Stimulated activated CD4-positive, alpha-beta T cell treated with anti-CD3 and anti-CD28 coated beads, TNF-alpha, amount 100 ng/mL, for 48 hours (primary cell): ENCODE data around the gene FLVCR1.

Experiments
- DNase-seq, 3 donors: peaks; one replicate each; pipeline ENCODE4 v3.0.0-alpha.2; 2020; ENCODE audit warnings: low read depth in 3 of 3

The FLVCR1 gene

DNA sequence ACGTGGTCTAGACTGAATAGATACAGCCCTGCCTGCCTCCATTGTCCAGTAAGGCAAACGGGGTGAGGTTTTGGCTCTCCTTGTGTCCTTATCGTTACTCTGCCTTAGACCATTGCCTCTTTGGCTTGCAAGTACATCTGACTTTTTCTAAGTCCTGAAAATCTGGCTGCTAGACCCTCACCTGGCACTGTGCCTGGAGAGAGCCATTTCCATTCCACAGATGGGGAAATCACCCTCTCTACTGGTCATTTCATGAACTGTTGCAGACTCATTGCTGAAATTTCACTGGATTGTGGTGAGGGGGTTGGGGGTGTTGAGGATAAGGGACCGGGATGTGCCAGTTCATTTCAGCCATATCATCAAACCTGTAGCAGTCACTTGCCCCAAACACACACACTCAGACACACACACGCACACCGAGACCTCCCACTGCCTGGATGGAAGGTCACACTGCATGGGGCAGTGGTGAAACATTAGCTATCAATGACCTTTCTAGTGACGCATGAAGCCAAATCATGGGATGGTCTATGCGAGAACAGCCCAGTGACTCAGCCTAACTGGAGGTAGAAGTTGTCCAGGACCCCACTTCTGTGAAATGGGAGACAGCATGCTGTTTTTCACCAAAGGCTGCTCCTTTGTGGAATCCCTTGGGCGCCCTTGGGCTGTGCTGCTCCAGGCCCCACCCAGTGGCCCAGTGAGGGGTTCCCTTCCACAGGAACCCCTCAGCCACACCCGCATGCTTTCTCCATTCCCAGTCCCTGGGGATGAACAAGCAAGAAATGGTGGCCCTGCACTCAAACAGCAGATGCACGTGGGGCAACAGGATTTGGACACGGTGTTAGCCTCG is 57.4 kb downstream of the FLVCR1 start:
- DNase-seq = no peak

DNA sequence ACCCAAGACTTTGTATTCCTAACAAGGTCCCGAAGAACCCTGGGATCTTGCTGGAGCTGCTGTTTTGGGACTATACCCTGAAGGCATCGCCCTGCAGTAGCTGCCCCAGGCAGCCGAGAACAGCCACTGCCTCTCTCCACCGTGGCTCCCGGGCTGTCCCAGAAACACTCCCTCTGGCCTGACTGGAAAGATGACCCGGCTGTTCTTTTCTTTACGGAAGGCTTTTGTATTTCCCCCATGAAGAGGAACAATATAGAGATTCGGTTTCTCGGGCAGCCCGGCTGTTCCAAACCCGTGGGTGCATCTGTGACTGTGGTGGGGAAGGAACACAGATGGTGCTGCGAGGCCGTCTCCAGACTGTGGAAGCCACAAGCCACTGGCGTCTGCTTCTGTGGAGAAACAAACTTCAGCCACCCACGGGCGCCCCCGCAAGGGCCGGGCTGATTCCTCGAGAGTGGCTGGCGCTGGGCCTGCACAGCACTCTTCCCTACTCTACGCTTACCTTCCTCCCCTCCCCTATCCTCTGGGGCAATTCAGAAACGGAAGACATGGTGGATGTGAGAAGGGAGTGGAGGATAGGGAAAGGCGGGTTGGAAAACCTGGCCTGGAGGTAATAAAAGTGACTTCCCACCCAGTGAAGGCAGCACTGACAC is 58.5 kb downstream of the FLVCR1 start:
- no peak for DNase-seq

DNA sequence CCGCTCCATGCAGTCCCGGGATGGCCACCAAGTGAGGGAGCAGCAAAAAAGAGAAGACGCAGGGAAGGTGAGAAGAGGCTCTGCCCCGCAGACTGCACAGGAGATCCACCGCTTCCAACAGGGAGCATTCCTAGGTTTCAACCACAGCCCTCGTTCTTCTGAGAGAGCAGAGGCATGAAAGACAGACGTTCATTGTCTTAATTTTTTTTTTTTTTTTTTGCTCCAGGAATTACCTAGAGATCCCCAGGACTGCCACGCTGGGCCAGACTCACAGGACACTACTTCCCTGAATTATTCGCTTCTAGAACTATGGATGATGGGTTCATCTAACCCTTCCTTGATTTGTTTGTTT is 59.0 kb downstream of the FLVCR1 start:
- no peak for DNase-seq

DNA sequence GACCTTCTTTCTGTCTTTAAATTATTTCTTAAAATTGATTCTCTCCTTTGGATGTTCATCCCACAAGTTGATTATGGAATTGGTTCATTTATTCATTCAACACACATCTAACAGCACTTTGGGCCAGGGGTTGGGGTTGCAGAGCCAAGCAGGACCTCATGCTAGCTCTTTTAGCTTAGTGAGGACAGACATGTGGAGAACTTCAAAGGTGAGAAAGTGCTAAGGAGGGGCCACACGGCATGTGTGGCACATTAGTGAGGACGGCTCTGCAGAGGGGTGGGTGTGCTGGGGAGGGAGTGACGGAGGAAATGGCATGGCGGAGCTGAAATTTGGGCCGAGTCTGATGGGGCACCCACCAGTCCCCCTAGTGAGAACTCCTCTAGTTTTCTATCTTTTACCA is 59.8 kb downstream of the FLVCR1 start:
- no peak for DNase-seq

DNA sequence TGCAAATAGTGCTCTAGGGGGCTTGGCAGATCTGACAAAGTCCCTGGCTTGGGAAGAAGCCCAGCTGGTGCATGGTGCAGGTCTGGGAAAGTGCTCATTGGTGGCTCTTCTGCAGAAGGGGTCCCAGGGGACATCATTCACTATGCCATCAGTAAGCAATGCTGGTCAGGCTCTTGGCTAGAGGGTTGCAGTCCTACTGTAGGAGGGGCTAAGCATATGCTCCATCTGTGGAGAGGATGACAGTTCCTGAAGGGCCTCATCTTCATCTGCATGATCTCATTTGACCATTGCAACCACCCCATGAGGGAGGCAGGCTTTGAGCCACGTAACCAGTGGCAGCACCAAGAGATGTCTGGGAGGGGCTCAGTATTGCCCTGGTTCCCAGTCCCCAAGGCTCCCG is 60.7 kb downstream of the FLVCR1 start:
- DNase-seq = no peak

DNA sequence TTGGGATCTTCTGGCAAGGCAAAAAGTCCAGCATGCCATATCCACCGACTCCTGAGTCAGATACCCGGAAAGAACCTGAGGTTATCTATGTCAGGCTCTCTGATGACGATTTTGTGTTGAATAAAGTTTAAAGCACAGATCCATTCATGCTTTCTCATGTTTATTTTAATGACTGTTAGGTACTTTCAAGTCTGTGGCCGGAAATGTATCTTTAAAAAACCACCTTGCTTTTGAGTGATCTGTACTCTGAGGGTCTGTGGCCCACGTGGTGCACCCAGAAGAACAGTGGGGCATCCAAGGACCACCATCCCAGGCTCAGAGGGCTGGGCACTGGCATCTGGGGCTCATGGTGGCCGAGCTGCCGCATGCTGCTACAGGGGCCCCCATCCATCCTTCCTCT is 62.2 kb downstream of the FLVCR1 start:
- no peak for DNase-seq

DNA sequence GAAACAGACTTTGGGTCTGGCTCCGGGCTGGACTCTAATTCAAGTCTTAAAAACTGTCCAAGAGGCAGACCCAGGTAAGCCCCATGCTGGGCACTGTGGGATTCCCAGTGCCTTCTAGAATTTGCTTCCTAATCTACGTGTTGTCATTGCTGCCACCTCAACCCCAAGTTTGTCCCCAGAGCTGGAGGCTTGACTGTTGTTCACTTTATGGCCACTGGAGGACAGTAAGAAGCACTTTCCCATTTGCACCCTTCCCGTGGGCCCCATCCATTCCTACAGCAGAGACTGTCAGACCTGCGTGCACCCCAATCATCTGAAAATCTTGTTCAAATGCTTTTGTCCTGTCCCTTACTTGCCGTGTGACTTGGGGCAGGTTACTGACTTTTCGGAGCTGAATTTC is 62.8 kb downstream of the FLVCR1 start:
- no peak for DNase-seq

DNA sequence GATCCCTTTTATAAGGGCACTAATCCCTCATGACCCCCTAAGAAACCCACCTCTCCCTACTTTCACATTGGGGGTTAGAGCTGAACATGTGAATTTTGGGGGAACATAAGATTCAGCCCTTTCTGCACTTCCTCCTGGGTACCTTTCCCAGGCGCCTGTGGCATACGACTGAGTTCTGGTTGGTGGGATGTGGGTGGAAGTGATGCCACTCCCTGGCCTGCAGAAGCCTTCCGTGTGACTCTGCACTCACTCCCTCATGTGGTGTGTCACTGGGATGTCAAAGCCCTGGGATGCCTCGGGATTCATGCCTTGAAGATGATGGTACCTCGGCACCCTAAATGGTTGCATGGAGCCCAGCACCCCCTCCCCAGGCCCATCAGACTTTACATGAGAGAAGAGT is 63.9 kb downstream of the FLVCR1 start:
- no peak for DNase-seq

DNA sequence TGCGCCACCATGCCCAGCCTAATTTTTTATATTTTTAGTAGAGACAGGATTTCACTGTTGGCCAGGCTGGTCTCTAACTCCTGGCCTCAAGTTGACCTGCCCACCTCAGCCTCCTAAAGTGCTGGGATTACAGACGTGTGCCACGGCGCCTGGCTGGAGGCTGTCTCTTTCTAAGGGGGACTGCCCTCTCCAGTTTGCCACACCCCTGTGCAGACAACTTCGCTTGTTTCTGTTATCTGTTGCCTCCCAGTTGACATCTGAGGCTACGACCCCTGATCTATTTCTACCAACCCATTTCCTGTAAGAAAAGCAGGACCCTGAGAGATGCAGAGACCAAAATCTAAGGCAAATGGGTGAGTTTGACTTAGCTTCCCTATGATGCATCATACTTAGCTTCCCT is 68.3 kb downstream of the FLVCR1 start:
- no peak for DNase-seq

DNA sequence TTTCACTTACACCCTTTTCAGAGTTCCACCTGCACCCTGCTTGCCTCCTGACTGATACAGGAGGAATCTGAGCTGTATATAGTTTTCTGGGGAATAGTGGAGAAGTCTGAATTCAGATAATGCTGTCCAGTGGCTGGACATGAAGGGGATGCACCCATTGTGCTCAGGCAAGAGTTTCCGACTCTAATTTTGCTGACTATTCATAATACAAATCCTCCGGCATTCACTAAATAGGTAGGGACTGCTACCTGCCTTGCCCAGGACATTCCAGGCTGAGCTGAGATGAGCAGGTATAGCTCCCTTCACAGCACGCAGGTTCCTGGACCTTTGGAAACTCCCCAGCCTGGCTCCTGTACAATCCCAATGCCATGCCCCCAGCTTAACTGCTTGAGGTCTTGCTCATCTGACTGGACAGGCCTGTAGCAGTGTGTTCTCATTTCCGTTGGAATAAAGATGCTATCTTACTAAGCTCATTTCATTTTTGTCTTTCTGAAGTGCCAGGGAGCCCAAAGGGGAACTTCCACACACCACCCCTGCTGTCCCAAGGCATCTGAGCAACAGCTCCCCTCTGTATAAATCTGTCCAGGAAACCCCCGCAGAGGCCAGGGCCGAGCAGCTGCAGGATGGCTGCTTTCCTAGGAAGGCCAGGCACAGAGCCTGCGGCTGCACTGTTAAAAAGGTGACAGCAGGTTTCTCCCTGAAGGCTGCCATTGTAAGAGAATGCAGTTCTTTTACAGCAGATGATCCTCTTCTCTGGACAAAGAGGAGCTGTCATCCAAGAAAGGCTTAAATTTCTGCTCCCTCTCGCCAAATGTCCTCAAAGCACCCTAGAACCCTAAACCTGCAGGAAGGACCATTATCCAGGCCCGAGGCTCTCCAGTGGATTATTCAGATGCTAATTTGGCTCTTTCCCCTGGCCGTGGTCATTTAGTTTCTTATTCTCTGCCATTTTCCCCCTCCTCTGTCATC is 70.5 kb downstream of the FLVCR1 start:
- no peak for DNase-seq

DNA sequence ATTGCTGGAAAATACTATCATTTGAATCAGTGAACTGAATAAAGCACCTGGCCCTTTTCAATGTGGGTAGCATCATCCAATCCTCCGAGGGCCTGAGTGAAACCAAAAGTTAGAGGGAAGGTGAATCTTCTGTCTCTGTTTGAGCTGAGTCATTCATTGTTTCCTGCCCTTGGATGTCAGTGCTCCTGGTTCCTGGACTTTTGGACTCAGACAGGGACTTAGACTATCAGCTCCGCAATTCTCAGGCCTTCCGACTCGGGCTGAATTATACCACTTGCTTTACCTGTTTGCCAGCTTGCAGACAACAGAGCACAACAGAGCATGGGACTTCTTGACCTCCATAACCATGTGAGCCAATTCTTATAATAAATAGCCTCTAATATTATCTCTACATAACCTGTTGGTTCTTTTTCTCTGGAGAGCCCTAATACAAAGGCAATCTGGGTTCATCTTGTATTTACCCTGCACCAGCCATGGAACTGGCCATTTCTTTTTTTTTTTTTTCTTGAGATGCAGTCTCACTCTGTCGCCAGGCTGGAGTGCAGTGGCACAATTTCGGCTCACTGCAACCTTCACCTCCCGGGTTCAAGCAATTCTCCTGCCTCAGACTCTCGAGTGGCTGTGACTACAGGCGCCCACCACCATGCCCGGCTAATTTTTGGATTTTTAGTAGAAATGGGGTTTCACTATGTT is 73.1 kb downstream of the FLVCR1 start:
- DNase-seq = no peak

DNA sequence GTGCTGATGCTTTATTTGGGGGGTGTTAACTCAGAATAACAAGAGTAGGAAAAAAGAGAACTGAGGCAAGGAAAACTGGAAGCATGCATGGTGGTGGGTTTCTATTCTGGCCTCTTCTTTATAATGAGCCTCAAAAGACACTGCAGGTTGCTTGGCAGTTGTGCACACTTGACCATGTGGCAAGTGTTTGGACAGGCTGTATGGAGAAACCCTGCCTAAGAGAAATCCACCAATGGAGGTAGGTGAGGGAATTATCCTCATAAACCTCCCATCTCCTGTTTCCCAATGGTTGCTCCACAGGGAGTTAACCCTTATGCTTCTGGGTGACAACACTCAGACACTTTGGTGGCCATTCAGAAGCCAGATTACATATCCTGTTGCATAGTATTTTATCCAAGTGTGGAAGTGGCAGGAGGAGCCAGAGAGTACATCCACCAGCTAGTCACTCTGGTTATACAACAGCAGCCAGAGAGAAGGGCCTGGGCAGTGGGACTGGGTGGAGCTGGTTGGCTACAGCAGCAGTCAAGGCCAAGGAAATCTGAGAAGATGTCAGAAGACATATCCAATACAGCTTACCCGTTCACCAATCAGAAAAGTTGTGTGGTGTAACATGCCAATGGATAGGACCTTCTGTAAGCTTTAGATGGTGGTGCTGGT is 75.9 kb downstream of the FLVCR1 start:
- no peak for DNase-seq

DNA sequence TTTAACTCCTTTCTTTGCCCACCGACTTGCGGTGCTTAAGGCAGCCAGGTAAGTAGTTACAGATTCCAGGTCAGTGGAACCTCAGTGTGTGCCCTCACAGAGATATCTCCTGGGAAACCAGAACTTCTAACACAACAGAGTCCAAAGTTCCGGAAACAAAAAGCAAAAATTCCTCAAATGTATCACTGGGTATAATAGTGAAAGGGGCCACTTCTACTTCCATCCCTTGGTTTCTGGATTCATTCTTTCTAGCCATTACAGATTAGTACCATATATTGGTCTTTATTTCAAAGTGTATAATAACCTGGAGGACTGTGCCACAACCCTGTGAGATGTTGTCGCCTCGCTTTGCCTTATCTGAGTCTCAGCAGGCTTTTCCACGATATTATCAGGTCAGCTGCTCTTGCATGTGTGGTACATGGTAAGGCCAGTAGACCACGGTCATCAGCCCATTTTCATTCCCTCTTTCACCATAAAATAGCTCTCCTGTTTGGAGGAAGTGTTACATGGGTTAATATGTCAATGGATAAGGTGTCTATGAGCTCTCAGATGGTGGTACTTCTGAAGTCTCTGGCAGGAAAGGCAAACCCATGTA is 77.4 kb downstream of the FLVCR1 start:
- DNase-seq = no peak

DNA sequence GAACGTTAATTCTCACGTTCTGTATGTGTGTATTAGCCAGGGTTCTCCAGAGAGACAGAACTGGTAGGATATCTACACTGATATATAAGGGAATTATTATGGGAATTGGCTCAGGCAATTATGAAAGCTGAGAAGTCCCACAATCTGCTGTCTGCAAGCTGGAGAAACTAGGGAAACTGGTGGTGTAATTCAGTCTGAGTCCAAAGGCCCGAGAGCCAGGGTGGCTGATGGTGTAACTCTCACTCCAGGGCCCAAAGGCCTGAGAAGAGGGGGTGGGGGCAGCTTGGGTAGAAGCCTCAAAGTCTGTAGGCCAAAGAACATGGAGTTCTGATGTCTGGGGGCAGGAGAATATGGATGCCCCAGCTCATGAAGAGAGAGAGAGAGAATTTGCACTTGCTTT is 79.0 kb downstream of the FLVCR1 start:
- no peak for DNase-seq

DNA sequence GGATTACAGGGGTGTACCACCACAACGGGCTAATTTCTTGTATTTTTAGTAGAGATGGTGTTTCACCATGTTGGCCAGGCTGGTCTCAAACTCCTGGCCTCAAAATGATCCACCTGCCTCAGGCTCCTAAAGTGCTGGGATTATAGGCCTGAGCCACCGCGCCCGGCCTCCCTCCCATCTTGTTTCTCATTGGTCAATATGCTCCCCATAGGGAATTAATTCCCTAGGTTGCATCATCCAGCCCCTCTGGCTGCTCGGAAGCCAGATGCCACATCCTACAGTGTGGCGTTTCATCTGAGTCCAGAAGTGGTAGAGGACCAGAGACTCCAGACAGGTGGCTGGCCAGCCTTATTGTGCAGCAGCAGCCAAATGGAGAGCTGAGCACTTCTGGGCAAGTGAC is 80.8 kb downstream of the FLVCR1 start:
- DNase-seq = no peak

DNA sequence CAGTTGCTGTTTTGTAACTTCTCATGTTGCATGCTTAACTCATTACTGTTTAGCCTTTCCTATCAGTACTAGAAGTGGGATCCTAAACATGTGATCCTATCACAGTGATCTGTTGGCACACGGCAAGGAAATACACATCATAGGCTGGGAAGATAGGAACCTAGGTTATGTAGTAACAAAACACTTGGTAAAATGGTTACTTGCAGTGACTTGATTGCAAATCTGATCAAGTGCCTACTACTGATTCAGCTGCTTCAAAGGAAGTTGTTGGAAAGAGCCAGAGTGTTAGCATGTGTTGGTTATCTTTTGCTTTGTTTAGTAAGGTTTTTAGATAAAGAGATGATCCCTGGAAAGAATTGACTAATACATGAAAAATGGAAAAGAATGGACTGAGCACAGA is 83.4 kb downstream of the FLVCR1 start:
- DNase-seq = no peak

DNA sequence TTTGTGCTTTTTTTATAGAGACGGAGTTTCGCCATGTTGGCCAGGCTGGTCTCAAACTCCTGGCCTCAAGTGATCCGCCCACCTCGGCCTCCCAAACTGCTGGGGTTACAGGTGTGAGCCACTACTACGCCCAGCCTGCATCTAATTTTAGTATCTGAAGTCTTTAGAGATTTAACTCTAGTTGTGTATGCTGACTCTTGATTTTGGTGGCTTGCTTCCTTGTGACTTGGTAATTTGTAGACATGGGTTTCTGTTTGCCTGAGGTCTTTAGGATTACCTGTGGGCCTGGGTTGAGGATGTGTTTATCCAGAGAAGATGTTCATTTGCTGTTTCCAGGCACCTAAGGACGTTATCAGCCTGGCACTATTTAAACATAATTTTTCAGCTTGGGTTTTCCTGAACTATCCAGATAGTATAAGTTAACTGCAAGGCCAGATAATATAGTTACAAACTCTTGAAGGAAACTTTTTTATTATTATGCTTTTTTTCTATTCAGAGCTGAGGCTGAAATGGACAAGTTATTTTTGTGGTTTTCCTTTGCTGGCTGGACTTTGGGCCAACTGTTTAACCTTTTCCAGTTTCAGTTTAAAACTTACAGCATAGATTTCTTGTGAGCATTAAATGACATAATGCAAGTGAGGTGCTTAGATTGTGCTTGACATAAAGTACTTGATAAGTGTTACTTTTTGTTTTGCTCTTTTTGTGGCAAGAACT is 84.8 kb downstream of the FLVCR1 start:
- no peak for DNase-seq

DNA sequence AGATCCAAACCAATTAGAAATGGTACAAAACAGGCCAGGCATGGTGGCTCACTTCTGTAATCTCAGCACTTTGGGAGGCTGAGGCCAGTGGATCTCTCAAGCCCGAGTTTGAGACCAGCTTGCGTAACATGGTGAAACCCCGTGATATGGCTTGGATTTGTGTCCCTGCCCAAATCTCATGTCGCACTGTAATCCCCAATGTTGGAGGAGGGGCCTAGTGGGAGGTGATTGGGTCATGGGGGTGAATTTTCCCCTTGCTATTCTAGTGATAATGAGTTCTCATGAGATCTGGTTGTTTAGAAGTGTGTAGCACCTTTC is 85.3 kb downstream of the FLVCR1 start:
- no peak for DNase-seq

DNA sequence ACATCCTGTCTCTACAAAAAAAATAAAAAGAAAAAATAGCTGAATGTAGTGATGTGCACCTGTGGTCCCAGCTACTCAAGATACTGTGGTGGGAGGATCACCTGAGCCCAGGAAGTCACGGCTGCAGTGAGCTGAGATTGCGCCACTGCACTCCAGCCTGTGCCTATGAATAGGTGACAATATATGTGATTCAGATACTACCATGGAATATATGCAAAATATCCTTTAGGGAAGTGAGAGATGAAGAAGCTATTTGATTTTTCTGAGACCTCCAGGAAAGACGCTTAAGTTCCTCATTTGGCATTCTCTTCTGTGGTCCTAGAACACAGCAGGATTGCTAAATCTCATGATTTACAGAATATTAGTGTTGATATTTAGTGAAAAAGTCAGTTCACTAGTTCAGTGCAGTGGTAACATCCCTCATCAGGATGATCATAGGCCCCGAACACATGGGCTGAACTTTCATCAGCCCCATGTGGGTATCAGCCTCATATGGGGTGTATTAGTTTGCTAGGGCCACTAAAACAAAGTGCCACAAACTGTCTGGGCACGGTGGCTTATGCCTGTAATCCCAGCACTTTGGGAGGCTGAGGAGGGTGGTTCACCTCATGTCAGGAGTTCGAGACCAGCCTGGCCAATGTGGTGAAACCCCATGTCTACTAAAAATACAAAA is 86.3 kb downstream of the FLVCR1 start:
- no peak for DNase-seq

DNA sequence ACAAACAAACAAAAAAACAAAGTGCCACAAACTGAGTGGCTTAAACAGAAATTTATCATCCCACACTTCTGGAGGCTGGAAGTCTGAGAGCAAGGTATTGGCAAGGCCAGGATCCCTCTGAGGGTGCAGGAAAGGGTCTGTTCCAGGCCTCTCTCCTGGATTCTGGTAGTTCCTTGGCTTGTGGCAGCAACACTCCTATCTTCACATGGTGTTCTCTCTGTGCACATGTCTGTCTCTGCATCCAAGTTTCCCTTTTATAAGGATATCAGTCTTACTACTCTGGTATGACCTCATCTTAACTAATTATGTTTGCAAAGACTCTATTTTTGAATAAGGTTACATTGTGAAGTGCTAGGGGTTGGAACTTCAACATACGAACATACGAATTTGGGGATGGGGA is 87.0 kb downstream of the FLVCR1 start:
- DNase-seq = no peak
